ENCODE measurements around the gene ZNF467.

The ZNF467 gene

DNA sequence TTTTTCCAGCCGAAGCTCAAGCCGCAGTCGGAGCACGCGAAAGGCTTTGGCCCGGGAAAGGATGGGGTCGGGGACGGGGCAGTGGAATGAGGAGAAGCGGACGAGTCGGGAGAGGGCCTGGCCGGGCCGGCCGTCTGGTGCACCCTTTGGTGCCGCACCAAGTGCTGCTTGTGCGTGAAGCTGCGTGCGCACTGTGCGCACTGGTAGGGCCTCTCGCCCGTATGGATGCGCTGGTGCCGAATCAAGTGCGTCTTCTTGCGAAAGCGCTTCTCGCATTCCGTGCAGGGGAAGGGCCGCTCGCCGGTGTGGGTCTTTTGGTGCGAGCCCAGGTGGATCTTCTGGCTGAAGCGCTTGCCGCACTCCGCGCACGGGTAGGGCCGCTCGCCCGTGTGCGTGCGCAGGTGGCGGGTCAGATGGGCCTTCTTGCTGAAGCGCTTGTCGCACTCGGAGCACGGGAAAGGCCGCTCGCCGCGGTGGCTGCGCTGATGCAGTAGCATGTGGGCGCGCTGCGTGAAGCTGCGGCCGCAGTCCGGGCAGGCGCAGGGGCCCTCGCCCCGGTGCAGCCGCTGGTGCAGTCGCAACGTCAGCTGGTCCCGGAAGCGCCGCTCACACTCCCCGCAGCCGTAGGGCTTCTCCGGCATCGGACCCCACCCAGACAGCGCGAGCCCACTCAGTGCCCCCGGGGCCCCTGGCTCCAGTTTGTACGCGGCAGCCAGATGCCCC is 7.8 kb downstream of the ZNF467 start:
- TF ChIP-seq, protein P1, sequence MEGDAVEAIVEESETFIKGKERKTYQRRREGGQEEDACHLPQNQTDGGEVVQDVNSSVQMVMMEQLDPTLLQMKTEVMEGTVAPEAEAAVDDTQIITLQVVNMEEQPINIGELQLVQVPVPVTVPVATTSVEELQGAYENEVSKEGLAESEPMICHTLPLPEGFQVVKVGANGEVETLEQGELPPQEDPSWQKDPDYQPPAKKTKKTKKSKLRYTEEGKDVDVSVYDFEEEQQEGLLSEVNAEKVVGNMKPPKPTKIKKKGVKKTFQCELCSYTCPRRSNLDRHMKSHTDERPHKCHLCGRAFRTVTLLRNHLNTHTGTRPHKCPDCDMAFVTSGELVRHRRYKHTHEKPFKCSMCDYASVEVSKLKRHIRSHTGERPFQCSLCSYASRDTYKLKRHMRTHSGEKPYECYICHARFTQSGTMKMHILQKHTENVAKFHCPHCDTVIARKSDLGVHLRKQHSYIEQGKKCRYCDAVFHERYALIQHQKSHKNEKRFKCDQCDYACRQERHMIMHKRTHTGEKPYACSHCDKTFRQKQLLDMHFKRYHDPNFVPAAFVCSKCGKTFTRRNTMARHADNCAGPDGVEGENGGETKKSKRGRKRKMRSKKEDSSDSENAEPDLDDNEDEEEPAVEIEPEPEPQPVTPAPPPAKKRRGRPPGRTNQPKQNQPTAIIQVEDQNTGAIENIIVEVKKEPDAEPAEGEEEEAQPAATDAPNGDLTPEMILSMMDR (IDR thresholded peaks at IDR 0.05; ENCODE audit: insufficient read depth, low read length): no peak
- TF ChIP-seq SPI1 (IDR thresholded peaks at IDR 0.05; ENCODE audit: borderline replicate concordance, low read depth): no peak
- TF ChIP-seq POLR2AphosphoS5 (IDR thresholded peaks at IDR 0.05; ENCODE audit: low read depth): no peak
- TF ChIP-seq, protein P2, sequence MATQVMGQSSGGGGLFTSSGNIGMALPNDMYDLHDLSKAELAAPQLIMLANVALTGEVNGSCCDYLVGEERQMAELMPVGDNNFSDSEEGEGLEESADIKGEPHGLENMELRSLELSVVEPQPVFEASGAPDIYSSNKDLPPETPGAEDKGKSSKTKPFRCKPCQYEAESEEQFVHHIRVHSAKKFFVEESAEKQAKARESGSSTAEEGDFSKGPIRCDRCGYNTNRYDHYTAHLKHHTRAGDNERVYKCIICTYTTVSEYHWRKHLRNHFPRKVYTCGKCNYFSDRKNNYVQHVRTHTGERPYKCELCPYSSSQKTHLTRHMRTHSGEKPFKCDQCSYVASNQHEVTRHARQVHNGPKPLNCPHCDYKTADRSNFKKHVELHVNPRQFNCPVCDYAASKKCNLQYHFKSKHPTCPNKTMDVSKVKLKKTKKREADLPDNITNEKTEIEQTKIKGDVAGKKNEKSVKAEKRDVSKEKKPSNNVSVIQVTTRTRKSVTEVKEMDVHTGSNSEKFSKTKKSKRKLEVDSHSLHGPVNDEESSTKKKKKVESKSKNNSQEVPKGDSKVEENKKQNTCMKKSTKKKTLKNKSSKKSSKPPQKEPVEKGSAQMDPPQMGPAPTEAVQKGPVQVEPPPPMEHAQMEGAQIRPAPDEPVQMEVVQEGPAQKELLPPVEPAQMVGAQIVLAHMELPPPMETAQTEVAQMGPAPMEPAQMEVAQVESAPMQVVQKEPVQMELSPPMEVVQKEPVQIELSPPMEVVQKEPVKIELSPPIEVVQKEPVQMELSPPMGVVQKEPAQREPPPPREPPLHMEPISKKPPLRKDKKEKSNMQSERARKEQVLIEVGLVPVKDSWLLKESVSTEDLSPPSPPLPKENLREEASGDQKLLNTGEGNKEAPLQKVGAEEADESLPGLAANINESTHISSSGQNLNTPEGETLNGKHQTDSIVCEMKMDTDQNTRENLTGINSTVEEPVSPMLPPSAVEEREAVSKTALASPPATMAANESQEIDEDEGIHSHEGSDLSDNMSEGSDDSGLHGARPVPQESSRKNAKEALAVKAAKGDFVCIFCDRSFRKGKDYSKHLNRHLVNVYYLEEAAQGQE (IDR thresholded peaks at IDR 0.05; ENCODE audit: insufficient replicate concordance, low read depth): no peak
- no peak for TF ChIP-seq GABPA (IDR thresholded peaks at IDR 0.05; ENCODE audit: low read depth)
- DNase-seq (ENCODE audit: low read depth in 1 of 2, low spot score in 1 of 2): no peak
- H3K4me3 ChIP-seq (replicated peaks; ENCODE audit: insufficient read depth, low read length): no peak overlapping the region

DNA sequence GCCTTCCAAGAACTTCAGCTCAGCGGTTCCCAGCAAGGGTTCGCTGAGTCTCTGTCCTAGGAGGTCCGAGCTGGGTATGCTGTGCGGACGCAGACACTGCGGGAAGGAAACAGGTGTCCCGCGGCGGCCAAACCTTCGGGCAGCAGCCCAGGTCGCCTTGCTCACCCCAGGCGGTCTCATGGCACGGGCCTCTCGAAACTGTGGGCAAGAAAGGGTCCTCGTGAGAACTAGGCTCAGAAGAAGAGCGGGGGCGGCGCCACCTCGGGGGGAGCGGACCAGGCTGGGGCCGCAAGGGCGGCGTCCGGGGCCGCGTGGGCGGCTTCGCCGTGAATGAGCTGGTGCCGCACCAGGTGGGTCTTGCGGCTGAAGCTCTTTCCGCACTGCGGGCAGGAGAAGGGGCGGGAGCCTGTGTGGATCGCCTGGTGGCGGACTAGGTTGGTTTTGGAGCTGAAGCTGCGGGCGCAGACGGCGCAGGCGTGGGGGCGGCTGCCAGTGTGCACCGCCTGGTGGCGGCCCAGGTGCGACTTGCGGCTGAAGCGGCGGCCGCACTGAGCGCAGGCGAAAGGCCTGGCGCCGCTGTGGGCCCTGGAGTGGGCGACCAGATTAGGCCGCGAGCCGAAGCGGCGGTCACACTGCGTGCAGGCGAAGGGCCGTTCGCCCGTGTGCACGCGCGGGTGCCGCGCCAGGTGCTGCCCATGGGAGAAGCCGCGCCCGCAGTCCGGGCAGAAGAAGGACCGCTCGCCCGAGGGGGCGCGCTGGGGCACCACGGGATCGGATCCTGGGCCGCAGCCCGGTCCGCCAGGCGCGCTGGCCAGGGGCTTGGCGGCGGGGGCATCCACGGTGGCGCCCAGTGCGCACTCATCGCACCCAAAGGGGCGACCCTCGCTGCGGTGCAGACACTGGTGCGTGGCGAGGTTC is 8.6 kb downstream of the ZNF467 start:
- no peak overlapping the region for H3K4me3 ChIP-seq (replicated peaks; ENCODE audit: insufficient read depth, low read length)
- no peak for DNase-seq (ENCODE audit: low read depth in 1 of 2, low spot score in 1 of 2)
- H3K27me3 ChIP-seq (ENCODE audit: insufficient read depth, poor library complexity, severe bottlenecking): no peaks in the 10 kb centered on the region
- TF ChIP-seq SPI1 (IDR thresholded peaks at IDR 0.05; ENCODE audit: borderline replicate concordance, low read depth) (no peak), GABPA (IDR thresholded peaks at IDR 0.05; ENCODE audit: low read depth) (no peak), POLR2AphosphoS5 (IDR thresholded peaks at IDR 0.05; ENCODE audit: low read depth) (no peak)
- TF ChIP-seq, protein P1 (IDR thresholded peaks at IDR 0.05; ENCODE audit: insufficient read depth, low read length): no peak
- TF ChIP-seq, protein P2 (IDR thresholded peaks at IDR 0.05; ENCODE audit: insufficient replicate concordance, low read depth): no peak
- no peak overlapping the region for H3K27ac ChIP-seq (replicated peaks)

More for the DNA sequence above, 7.8 kb downstream of the ZNF467 start:
- Histone ChIP-seq H3K27ac (replicated peaks) (no peak overlapping the region), H3K27me3 (ENCODE audit: insufficient read depth, poor library complexity, severe bottlenecking) (no peaks in the 10 kb centered on the region)

DNA sequence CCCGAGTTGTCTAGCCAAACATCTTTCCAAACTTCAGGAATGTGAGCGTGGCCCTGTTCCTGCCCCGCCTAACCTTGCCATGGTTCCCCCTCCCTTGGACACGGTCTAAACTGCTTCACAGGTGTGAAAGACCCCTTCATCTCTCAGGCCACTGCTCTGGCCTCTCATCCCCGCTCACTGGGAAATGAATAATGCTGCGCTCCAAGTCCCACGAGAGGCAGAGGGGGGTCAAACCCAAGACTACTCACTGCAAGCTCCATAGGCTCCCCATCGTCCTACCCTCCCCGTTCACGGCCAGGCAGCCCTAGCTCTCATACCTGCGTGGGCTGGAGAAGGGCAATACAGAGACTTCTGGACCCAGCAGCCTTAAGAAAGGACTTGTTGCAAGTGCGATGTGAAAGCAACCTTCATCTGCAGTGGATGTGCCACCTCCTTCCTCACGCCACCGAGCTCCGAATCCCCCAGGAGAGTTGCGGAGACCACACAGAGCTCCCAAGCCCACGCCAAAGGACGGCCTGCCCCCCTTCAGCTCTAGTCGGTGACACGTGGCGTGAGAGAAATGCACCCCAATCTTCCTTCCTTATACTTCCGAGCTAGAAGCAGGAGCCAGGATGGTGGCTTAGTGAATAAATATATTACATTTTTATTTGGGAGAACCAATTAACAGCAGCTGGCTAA is 9.7 kb downstream of the ZNF467 start:
- no peak for DNase-seq (ENCODE audit: low read depth in 1 of 2, low spot score in 1 of 2)
- TF ChIP-seq, protein P2 (IDR thresholded peaks at IDR 0.05; ENCODE audit: insufficient replicate concordance, low read depth): no peak
- TF ChIP-seq POLR2AphosphoS5 (IDR thresholded peaks at IDR 0.05; ENCODE audit: low read depth): no peak
- TF ChIP-seq, protein P1 (IDR thresholded peaks at IDR 0.05; ENCODE audit: insufficient read depth, low read length): no peak
- TF ChIP-seq SPI1 (IDR thresholded peaks at IDR 0.05; ENCODE audit: borderline replicate concordance, low read depth): no peak
- TF ChIP-seq GABPA (IDR thresholded peaks at IDR 0.05; ENCODE audit: low read depth): no peak
- H3K4me3 ChIP-seq (replicated peaks; ENCODE audit: insufficient read depth, low read length): no peak overlapping the region
- no peak overlapping the region for H3K27ac ChIP-seq (replicated peaks)
- no peaks in the 10 kb centered on the region for H3K27me3 ChIP-seq (ENCODE audit: insufficient read depth, poor library complexity, severe bottlenecking)
